Tongue (tissue), 2 donors: ENCODE measurements around the gene ZNF747. TPM values are rescaled to one million over a fixed set of nuclear protein-coding genes. Genes with fewer than 3 reads are reported as not detected.
"Not testable (repeated sequence)": the region's sequence is repeated elsewhere in the genome, so short reads cannot be mapped to it uniquely, and the experiment has no call there.

Experiments
- DNase-seq: peaks from one replicate; pipeline ENCODE4 v3.0.0-alpha.2; 2015
- total RNA-seq: library from RNA; depleted of rRNA; stranded (reverse); fragments of >200 nt; gene quantifications from one replicate; pipeline ENCODE4 v1.2.3, GENCODE V29; 2014

The ZNF747 gene
- total RNA-seq, 1 donor from 2014 or later, result 14.7 TPM

- no peak for DNase-seq
Observed at GRCh38 chr16:30533748-30534367, 800 bp downstream of the ZNF747 start.

- DNase-seq, result no peak
Observed at GRCh38 chr16:30533146-30533522, 1.5 kb downstream of the ZNF747 start.

- DNase-seq, result no peak
Observed at GRCh38 chr16:30532285-30533145, 2.1 kb downstream of the ZNF747 start.

DNA sequence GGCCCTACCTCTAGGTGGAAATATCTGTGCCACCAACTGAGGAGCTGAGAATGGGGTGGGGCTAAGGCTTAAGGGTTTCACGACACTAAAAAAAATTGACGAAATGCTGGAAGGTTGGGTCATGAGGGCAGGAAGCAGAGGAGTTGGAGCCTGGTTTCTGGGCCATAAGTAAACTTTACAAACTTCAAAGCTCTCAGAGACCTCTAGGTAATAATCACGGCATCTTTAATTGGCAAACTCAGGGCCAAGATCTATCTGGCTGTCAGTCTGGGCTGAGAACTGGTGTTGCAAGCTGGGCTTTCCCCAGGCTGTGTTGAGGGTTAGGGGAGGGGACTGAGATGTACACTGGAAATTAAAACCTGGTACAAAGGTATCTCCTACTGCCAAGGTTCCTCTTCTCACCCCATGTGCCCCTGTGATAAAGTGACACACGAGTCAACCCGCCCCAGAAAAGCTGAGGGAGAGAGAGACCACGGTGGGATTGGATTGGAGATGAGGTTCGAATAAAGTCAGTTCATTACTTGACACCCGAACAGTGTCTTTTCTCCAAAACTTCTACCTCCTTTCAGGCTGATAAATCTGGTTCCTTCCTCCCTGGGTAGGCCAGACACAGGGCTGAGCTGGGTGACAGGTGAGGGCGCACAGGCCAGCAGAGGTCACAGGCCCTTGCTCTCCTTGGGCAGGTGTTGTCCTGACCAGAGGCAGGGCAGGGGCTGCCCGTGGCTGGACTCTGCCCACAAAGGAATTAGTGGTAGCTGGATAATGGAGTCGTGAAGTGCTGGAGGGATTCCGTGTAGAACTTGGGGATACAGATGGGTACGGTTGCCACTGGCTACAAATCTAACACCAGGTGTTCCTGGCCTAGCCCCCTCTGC, 4.3 kb downstream of the ZNF747 start:
- no peak for DNase-seq

DNA sequence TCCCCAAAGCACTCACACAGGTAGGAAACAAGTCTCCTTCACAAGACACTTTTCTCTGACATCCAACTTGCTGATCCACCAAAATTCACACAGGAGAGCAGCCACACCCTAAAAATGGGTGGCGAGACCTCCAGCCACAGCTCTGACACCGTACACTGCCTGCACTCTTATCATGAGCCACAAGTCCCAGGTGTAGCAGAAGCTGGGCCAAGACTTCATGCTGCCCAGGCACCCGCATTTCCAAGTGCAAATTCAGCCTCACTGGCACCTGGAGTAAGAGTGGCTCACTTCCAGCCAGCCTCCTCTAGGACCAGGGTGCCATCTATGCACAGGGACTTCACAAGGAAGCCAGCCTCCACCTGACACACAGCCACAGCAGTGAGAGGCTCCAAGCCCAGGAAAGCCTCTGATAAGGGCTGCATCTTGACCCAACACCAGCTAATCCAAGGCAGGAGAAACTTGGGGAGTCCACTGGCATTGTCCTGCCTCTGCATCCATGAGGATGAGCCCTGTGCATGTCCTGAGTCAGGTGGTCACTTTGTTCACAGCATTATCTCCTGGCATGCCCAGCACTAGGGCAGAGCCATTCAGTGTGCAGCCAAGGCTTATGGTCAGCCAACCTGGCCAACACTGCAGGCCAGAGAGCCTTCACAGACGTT, 5.7 kb downstream of the ZNF747 start:
- no peak for DNase-seq

- DNase-seq, result peak; percentile 75
Observed at GRCh38 chr16:30527635-30528178, 7.0 kb downstream of the ZNF747 start.

- DNase-seq, result peak; percentile 99
Observed at GRCh38 chr16:30526823-30527634, 7.6 kb downstream of the ZNF747 start.

GRCh38 chr16:30526137-30526822, 8.4 kb downstream of the ZNF747 start, which contains the start of gene ZNF768:
Gene ZNF768 (minus strand): TSS chr16:30526566. CDS start chr16:30526413, 153 bp downstream.
- DNase-seq, result peak; percentile 23

DNA sequence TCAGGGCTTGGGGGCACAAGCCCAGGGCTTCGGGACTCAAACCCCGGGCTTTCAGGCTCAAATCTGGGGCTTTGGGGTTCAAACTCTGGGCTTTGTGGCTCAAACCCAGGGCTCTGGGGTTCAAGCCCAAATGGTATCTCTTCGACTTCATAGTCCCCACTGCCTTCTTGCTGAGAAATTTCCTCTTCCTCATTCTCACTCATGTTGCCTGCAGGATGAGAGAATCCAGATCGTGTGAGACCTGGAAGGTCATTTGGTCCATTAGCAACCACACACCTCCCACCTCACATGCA, 8.9 kb downstream of the ZNF747 start:
- DNase-seq, result no peak

DNA sequence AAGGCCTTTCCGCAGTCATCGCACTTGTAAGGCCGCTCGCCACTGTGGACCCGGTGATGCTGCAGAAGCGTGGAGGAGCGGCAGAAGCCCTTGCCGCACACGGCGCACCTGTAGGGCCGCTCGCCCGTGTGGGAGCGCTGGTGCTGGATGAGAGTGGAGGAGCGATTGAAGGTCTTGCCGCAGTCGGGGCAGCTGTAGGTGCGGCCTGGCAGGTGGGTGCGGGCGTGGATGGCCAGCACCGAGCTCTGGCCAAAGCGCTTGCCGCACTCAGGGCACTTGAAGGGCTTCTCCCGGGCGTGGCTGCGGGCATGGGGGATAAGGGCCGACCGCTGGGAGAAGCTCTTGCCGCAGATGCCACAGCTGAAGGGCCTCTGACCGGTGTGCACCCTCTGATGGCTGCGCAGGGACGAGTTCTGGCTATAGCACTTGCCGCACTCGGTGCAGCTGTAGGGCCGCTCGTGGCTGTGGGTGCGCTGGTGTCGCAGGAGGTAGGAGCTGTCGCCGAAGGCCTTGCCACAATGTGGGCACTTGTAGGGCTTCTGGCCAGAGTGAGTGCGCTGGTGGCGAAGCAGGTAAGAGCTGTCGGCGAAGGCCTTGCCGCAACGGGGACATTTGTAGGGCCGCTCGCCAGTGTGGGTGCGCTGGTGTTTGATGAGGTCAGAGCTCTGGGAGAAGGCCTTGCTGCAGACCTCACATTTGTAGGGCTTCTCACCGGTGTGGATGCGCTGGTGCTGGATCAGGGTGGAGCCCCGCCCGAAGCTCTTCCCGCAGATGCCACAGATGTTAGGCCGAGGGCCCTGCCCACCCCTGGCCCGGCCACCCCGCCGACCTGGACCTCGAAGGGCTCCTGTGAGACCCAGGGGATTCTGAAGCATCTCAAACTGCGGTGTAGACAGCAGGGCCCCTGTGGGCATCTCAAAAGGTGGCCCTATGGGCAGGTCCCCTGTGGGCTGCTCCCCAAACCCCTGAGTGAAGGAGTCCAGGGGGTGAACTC, 9.8 kb downstream of the ZNF747 start:
- no peak for DNase-seq

DNA sequence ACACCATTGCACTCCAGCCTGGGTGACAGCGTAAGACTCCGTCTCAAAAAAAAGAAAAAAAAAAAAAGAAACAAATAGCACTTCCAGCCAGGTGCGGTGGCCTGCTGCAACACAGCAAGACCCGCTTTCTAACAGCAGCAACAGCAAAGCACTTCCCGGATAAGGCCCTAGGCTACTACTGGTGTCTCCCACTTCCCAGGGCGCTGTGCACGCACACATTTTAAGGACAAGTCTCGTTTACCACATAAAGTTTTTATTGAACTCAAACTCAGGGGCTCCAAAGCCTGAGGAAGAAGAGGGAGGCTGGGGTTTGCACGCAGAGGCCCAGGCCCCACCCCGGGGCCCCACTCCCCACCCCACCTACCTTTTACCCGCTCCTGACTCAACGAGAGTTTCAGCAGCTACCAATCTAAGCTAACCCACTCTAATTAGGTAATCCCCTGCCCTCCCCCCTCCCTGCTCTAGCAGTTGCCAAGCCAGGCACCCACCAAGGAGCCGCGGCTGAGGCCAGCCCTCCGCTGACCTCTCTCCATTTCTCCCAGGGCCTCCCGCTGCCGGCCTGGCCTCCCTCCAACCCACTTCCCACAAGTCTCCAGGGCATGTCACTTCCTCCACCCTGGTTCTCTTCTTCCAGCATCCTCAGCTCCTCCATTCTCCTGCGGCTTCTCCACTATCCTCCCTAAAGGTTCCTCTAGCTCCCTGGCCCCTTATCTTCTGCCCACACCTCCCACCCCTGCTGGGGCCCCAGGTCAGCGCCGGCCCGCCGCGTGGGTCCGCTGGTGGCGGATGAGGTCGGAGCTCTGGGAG, 10.7 kb downstream of the ZNF747 start:
- DNase-seq, result no peak

- DNase-seq, result not testable (repeated sequence)
Observed at GRCh38 chr16:30522702-30523463, 11.8 kb downstream of the ZNF747 start.

DNA sequence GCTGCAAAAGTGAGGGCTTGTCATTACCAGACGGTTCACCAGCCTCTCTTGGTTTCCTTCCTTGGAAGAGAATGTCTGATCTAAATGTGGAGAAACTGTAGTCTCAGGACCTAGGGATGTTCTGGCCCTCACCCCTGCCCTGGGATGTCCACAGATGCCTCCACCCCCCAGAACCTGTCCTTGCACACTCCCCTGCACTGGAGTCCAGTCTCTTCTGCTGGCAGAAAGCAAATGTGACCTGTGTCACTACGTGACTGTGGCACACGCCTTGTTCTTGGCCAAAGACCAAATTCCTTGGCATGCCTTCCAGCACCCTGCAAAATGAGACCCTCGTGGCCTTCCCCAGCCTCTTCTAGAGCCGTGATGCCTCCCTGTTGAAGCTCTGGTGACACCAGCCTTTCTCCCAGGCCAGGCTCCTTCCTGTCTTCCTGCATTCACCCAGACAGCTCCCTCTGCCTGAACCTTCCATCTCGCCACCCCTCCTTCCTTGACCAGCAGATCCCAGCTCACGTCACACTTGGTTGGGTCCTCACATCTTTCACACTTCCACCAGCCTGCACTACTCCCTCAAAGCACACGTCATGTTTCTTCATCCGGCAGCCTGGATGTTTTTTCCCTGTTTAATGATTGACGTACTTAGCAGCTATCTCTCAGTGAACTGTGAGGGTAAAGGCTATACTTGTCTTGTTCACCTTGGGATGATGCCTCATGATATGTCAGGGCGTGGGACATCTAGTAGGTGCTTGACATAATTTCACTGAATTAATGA, 12.6 kb downstream of the ZNF747 start:
- DNase-seq, result no peak

GRCh38 chr16:30521476-30521872, 13.2 kb downstream of the ZNF747 start:
- no peak for DNase-seq

DNA sequence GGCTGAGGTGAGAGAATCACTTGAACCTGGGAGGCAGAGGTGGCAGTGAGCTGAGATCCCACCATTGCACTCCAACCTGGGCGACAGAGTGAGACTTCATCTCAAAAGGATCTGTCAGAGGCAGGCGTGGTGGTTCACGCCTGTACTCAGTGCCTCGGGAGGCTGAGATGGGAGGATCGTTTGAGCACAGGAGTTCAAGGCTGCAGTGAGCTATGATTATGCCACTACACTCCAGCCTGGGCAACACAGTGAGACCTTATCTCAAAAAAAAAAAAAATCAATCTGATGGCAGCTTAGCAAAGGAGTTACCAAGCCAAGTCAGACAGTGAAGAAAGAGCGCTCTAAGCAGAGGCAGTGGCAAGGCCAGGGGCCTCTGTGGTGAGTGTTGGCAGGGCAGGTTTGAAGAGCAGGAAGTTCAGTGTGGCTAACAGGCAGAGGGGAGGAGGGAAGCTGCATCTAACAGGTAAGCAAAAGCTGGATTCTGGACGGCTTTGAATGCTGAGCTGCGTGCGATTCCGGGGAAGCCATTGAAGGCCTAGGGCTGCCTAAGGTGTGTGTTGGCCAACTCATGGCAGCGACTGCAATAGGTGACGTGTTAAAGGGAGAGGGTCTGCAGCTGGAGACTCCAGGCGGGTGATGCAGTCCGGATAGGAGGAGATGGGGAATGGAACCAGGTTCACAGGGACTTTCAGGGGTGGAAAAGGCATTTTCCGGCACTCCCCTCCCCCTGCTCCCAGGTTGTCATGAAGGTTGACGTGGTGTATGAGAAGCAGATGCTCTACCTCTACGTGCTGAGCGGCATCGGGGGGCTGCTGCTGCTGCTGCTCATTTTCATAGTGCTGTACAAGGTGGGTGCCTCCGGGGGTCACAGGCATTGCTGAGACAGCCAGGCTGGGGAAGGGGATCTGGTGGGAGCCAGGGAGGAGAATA, 15.3 kb downstream of the ZNF747 start:
- DNase-seq, result no peak

DNA sequence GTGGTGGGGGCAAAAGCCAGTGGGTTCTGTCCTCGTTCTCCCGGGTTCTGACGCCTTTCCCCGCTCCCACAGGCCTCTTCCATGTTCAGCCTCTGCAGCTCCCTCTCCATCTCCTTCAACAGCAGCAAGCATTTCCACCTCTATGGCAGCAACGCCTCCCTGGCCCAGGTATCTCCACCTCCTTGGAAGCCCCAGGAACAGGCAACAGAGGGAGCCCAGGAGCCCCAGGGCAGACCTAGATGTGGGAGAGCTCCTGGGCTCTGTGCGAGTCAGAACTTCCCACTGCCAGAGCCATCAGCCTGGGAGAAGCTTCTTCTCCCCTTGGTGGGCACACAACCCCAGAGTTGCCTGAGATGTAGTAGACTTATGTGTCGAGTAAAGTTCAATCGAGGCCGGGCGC, 16.1 kb downstream of the ZNF747 start:
- DNase-seq, result no peak
